OCI-LY7 (cell line): ENCODE results near the gene CRYZL1. TPM values are rescaled to one million over a fixed set of nuclear protein-coding genes. Genes with fewer than 3 reads are reported as not detected.

Experiments used
- BruUV-seq: library from RNA; stranded (reverse); fragments of 400-500 nt; replicated peaks from 2 replicates; lab custom pipeline; 2021; lab: Mats Ljungman, UMichigan
- CTCF ChIA-PET: fragments of 300-600 bp; sonication (Branson Sonifier 250); formaldehyde crosslinking; loops from one replicate; lab custom pipeline; 2022; ENCODE audit warnings: antibody characterized with exemption; ENCODE audit not compliant: unreplicated experiment; lab: Charles Lee
- POLR2A ChIA-PET: fragments of 300-600 bp; sonication (Branson Sonifier 250); formaldehyde crosslinking; loops from one replicate; lab custom pipeline; 2022; ENCODE audit warnings: antibody characterized with exemption; lab: Charles Lee
- DNase-seq: peaks from one replicate; pipeline ENCODE4 v3.0.0-alpha.2; 2015; ENCODE audit warnings: low spot score
- H2AFZ ChIP-seq: fragments of 200-600 bp; sonication (generic), shearing (Covaris generic); 2 replicates; pipeline ENCODE4 v1.6.1; 2014; ENCODE audit warnings: mild to moderate bottlenecking, antibody characterized with exemption, low read length, moderate library complexity
- H3K27ac ChIP-seq: fragments of 200-600 bp; sonication (generic); 2 replicates; pipeline ENCODE4 v1.5.1; 2014; ENCODE audit warnings: mixed run types, low read depth, mild to moderate bottlenecking, moderate library complexity, low read length, inconsistent platforms; ENCODE audit not compliant: poor library complexity, severe bottlenecking
- H3K36me3 ChIP-seq: fragments of 200-600 bp; sonication (generic); 2 replicates; pipeline ENCODE4 v1.6.1; 2014; ENCODE audit warnings: mild to moderate bottlenecking, antibody characterized with exemption, low read length, moderate library complexity, mixed read lengths; ENCODE audit not compliant: insufficient read depth
- H3K4me1 ChIP-seq: fragments of 200-600 bp; sonication (generic); 2 replicates; pipeline ENCODE4 v1.5.1; 2014; ENCODE audit warnings: mild to moderate bottlenecking, low read length; ENCODE audit not compliant: insufficient read depth, poor library complexity, severe bottlenecking
- H3K4me2 ChIP-seq: fragments of 200-600 bp; sonication (generic); 2 replicates; pipeline ENCODE4 v1.6.1; 2014; ENCODE audit warnings: mild to moderate bottlenecking, low read length
- H3K4me3 ChIP-seq: fragments of 200-600 bp; sonication (generic); 2 replicates; pipeline ENCODE4 v1.5.1; 2014; ENCODE audit warnings: mild to moderate bottlenecking, low read depth, low read length; ENCODE audit not compliant: poor library complexity, severe bottlenecking
- H3K79me2 ChIP-seq: fragments of 200-600 bp; sonication (generic); 2 replicates; pipeline ENCODE4 v1.6.1; 2016; ENCODE audit warnings: low read depth, mild to moderate bottlenecking, low read length, moderate library complexity, mixed read lengths; ENCODE audit not compliant: insufficient read depth
- H3K9me2 ChIP-seq: fragments of 200-600 bp; sonication (generic); 2 replicates; pipeline ENCODE4 v1.6.1; 2016; ENCODE audit warnings: mild to moderate bottlenecking, low read length, mixed read lengths; ENCODE audit not compliant: insufficient read depth
- H3K9me3 ChIP-seq: fragments of 200-600 bp; sonication (generic); 2 replicates; pipeline ENCODE4 v1.6.1; 2014; ENCODE audit warnings: mild to moderate bottlenecking, mixed run types, low read length, mixed read lengths
- H4K20me1 ChIP-seq: fragments of 200-600 bp; sonication (generic); 2 replicates; pipeline ENCODE4 v1.6.1; 2014; ENCODE audit warnings: mild to moderate bottlenecking, antibody characterized with exemption, low read length, moderate library complexity, mixed read lengths; ENCODE audit not compliant: insufficient read depth
- CTCF ChIP-seq: fragments of 200-600 bp; sonication (generic); conservative IDR thresholded peaks from 2 replicates; pipeline ENCODE4 v1.5.1; 2014; ENCODE audit warnings: mild to moderate bottlenecking, antibody characterized with exemption, low read length, moderate library complexity, mixed read lengths
- EZH2phosphoT487 ChIP-seq: fragments of 200-600 bp; sonication (generic); IDR thresholded peaks from 2 replicates; pipeline ENCODE4 v1.6.1; 2018; ENCODE audit warnings: low read depth, borderline replicate concordance, mild to moderate bottlenecking, mixed run types, antibody characterized with exemption, low read length, moderate library complexity, mixed read lengths
- intact Hi-C: fragments of 100-400 bp; cut with micrococcal nuclease; formaldehyde crosslinking; loops from one replicate; pipeline ENCODE4 v1.10.0; 2022; ENCODE audit not compliant: unreplicated experiment
- total RNA-seq, 2 experiments: library from RNA; depleted of rRNA in 1 of 2; stranded (reverse); fragments of >200 nt in 1 of 2; shearing (Covaris generic) in 1 of 2; gene quantifications; 2 replicates each; pipeline ENCODE4 v1.2.3, GENCODE V29; 2014 to 2022

The CRYZL1 gene
- total RNA-seq, 2 experiments from 2014 or later: 26.4 to 37.9 TPM

GRCh38 chr21:33566514-33566913 is 75.0 kb downstream of the CRYZL1 start:
- H3K79me2 ChIP-seq: peaks cover 52% of the 10 kb centered on the region; the same call in 1 of the 2 replicates
- H4K20me1 ChIP-seq: peaks cover 17% of the 10 kb centered on the region; the same call in 1 of the 2 replicates
- H3K36me3 ChIP-seq: peaks cover 94% of the 10 kb centered on the region

DNA sequence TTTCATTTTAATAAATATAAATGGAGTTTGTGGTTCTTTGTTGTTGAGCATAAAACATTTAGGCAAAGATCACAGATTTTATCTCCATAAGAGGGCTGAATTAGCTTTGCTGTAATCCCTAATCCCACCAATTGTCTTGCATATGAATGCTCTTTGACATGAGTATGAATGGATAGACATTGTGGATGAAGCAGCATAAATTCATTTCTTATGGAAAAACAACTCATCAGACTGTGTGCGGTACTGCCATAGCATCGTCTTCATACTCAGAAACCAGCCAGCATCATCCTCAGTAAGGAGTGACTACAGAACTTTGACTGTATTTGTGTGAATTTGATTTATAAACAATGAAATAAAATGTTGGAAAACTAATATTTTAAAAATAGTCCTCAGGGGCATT is 79.2 kb downstream of the CRYZL1 start:
- TF ChIP-seq EZH2phosphoT487: no peak
- no peak for TF ChIP-seq CTCF
- DNase-seq: no peak
- H3K27ac ChIP-seq: no peak overlapping the region
- POLR2A ChIA-PET: interaction anchor here (1.1 kb wide), 2 partner anchors 15 to 27 kb away, joined by 3 read pairs; no protein-coding TSS in a partner anchor
- H3K9me3 ChIP-seq: no peaks in the 10 kb centered on the region
- CTCF ChIA-PET: no interaction called here
- H3K4me2 ChIP-seq: no peak overlapping the region
- no peaks in the 10 kb centered on the region for H3K4me1 ChIP-seq
- H3K36me3 ChIP-seq: peaks cover 94% of the 10 kb centered on the region
- no peaks in the 10 kb centered on the region for H3K9me2 ChIP-seq
- H3K79me2 ChIP-seq: peaks cover 94% of the 10 kb centered on the region
- intact Hi-C loops: no loop called here
- no peak overlapping the region for H2AFZ ChIP-seq
- peaks cover 30% of the 10 kb centered on the region for H4K20me1 ChIP-seq
- no TSS peak for BruUV-seq
- H3K4me3 ChIP-seq: no peak overlapping the region

More at GRCh38 chr21:33566514-33566913, 75.0 kb downstream of the CRYZL1 start:
- no peak overlapping the region for H3K4me2 ChIP-seq
- no peak for DNase-seq
- no peak overlapping the region for H3K4me3 ChIP-seq
- POLR2A ChIA-PET: interaction anchor here (0.6 to 1.3 kb wide), 6 partner anchors 9 to 51 kb away, joined by 3 to 5 read pairs (median 4); partner anchors contain the start of gene SON
- no peaks in the 10 kb centered on the region for H3K4me1 ChIP-seq
- H2AFZ ChIP-seq: no peak overlapping the region
- intact Hi-C loops: no loop called here
- CTCF ChIA-PET: no interaction called here
- BruUV-seq: no TSS peak
- H3K27ac ChIP-seq: no peak overlapping the region
- H3K9me2 ChIP-seq: no peaks in the 10 kb centered on the region
- TF ChIP-seq CTCF (no peak), EZH2phosphoT487 (no peak)
- no peaks in the 10 kb centered on the region for H3K9me3 ChIP-seq

DNA sequence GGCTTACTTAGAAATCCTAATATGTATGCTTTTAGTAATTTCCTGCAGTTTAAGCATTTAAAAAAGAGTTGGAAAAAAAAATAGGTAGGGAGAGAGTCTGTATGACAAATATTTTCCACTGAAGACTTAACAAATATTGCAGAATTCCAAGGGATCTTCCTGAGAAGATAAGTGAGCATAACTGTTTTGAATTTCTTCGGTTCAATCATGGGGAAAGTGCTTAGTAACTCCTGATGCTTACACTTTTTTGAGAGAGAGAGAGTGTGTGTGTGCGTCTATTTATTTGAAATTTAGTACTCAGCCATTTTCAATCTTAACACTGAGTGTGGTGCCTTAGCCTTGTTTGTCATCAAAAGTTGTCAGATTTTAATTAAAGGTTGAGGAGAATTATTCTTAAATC is 80.2 kb downstream of the CRYZL1 start:
- H4K20me1 ChIP-seq: peaks cover 28% of the 10 kb centered on the region
- H3K4me2 ChIP-seq: no peak overlapping the region
- intact Hi-C loops: no loop called here
- peaks cover 97% of the 10 kb centered on the region for H3K79me2 ChIP-seq
- no peak overlapping the region for H3K27ac ChIP-seq
- no peaks in the 10 kb centered on the region for H3K9me2 ChIP-seq
- H3K36me3 ChIP-seq: peaks cover 97% of the 10 kb centered on the region
- BruUV-seq: no TSS peak
- H2AFZ ChIP-seq: no peak overlapping the region
- POLR2A ChIA-PET: no interaction called here
- no peak overlapping the region for H3K4me3 ChIP-seq
- TF ChIP-seq CTCF (no peak), EZH2phosphoT487 (no peak)
- H3K4me1 ChIP-seq: no peaks in the 10 kb centered on the region
- H3K9me3 ChIP-seq: no peaks in the 10 kb centered on the region
- CTCF ChIA-PET: no interaction called here
- DNase-seq: no peak
